ENCODE data around the gene EDARADD.

Gene EDARADD

DNA sequence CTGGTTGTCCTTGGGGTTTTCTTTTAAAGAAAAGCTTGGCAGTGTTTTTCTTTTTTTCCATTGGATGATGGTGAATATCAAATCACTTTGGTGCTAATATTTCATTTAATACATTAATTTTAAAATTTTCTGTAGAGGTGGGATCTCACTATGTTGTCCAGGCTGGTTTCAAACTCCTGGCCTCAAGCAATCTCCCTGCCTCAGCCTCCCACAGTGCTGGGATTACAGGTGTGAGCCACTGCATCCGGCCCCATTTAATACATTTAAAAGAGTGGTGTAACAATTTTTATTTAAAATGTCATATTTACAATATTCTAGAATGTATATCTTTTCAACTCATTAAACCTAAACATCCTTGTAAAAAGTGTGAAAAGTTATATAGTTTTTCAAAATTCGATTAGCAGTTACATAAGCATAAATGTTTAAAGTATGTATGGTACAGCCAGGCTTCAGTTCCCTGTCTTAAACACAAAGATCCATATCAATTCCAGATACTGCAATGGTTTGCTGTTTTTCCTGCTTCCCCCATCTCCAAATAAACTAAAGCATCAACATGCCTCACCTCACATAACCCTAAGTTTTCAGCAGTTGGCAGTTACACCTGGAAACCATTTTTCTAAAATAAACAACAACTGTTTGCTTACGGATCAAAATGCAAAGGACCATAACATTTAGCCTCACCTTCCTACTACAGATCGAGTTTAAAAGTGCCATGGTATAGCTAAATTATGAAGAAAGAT, 120.8 kb downstream of the EDARADD start:
- no peak for DNase-seq (ENCODE audit: low read depth, low spot score)

DNA sequence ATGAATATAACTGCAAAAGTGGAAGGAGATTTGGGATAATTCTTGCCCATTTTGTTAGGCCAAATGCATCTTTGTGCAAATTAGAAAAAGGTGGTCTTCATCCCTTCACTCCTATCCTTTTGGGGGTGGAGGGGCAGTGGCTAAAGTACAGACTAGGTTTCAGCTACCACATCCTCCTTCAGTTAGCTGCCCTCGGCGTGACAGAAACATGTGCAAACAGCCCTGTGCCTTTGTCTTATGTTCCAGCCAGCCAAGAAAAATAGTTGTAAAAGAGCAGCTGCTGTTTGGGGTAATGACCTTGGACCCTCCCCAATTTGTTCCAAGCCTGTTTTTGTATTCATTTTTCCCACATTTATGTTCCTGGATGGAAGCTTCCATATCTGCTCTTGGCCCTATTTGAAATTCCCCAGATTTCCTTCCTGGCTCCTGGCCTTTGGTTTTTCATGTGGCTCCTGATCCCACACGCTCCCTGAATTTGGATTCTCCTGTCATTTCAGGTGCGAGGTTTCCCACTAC, 121.4 kb downstream of the EDARADD start:
- no peak for DNase-seq (ENCODE audit: low read depth, low spot score)

DNA sequence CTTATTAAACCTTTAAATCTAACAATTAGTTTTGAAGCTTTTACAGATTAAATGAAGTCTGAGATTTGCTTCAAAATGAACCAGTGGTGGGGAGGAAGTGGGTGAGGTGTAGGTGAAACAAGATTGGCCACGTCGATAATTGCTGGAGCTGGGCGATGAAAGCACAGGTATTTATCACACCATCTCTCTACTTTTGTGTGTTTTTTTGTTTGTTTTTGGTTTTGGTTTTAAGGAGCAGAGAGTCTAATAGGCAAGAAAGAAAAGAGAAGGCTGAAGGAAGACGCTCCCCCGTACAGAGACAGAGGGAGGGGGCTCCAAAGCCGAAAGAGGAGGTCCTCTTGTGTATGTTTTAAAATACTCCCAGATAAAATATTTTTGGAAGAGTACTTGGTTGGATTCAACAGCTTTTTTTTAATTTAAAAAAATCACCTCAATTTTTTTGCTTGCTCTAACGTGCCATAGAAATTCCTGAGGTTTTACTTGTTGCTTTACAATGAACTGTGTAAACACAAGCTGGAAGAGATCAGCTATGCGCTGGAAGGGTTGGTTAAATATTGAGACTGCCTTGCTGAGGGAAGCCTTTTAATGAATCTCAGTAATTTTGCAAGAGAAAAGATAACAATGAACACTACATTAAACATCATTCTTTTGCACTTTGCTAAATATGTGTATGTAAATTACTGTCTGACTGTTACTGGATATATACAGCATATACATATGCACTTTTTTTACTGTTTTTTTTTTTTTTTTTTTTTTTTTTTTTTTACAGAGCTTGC, 123.0 kb downstream of the EDARADD start:
- no peak for DNase-seq (ENCODE audit: low read depth, low spot score)

DNA sequence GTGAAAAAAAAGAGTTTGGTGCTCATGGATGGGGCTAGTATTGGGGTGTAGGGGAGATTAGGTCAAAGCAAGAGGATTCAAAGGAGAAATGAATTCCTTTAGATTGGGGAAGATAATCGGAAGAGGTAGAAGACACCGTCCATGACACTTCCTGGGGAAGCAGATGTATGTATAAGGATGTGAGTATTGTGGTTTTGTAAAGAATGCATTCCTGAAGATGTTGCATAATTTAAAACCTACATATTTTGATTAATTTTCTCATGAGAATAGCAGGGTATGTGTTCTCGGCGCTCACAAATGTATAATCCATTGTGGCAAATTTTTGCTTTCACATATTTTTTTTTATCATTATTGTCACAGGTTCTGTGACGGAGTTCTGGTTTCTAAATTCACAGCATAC, 124.2 kb downstream of the EDARADD start:
- DNase-seq (ENCODE audit: low read depth, low spot score): no peak

DNA sequence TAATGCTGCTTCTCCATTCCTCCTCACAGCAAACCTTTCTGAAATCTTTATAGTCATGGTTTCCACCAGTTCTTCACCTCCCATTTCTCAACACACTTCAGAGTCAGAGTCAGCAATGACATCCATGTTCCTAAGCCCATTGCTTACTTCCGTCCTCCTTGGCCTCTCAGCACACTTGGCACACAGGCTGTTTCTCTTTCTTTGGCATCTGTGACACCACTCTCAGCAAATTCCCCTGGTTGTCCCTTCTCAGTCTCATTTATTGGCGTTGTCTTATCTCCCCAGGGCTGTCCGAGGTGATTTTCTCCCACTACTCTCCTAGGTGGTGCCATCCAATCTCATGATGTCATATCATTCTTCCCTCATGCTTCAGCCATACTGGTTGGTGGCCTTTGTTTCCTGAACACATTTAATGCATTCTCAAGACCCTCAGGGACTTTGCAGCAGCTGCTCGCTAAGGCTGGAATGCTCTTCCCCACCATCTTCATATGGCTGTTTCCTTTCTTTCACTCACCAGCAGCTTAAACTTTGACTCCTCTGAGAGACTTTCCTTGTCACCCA, 126.4 kb downstream of the EDARADD start:
- no peak for DNase-seq (ENCODE audit: low read depth, low spot score)

DNA sequence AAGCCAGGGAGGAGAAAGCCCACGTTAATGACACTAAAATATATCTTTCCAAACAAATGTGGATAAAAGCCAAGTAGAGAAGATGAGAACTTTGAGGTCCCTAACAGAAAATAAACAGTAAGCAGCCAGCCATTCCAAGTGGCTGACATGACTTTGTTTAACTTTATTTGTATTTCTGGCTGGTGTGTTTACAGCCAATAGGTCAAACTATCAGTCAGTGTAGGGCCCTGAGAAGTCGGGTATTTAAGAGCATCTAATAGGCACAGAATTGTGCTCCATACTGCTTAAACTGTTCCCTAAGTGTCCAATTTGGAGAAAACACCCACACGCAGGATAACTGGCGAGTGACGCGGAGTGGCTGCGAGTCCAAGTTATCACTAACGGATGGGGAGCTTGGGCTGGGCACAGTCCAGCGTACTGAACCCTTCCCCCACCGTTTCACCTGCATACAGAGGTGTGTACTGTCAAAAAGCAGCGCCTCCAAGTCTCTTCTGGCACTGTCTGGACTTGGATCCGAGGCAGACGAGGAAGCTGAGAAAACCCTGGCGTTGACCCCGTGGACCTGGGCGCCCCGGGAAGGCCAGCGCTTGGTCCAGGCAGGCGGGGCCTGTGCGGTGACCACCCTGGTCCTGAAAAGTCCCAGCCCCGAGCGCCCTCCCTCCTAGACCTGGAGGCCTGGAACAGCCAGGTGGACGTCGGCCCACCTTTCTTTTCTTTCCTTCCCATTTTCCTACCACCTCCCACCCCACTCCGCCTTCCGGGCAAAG, 129.0 kb downstream of the EDARADD start:
- no peak for DNase-seq (ENCODE audit: low read depth, low spot score)

DNA sequence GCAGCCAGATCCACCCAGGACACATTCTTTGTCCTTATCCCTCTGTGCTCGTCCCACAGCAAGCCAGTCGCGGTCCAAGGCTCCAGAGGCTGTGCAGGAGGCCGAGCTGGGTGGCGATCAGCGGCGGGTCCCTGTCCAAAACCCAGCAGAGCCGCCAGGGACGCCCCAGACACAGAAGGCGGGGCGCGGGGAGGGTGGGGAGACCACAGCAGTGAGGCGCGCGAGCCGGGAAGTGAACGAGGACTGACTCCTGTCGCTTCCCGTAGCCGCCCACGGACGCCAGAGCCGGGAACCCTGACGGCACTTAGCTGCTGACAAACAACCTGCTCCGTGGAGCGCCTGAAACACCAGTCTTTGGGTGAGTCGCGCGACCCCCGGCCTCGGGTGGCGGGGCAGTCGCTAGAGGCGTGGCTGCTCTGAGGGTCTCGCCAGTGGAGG, 129.6 kb downstream of the EDARADD start, which contains the start of gene LGALS8:
LGALS8 (plus strand) TSS at position 279 of the 438 bp plus-strand sequence. CDS start 2,089 bp downstream, outside the sequence.
- peak; percentile 65 for DNase-seq (ENCODE audit: low read depth, low spot score)

DNA sequence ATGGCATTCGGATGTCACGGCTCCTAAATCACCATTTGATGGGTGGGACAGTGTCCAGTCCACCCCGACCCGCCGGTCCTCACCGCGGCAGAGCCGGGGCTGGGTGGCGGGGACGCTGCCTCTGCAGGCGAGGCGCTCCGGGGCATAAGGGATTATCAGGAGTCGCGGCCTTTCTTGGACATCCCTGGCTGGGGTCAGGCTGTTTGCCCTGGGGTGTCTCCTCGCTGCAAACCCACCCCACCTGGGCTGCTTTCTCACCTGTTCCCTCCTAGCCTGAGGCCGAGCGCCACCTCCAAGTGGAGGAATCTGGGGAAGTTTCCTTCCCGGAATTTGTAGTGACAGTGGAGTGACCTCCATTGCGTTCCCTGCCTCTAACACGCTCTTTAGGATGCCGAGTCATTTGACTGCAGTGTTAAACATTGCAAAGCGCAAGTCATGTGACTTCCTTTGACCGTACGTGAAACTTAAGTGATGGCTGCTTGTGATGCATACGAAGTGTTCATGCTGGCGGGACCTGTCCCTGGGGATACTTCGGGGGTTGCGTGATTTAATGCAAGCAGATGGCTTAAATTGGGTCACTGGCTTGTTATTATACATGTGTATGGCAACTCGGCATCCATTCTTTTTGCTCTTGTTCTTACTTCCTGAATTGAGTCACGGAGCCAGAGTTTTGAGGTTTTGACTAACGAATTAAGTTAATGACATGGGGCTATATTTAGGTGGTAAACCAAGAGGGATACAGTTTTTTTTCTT, 130.2 kb downstream of the EDARADD start:
- DNase-seq (ENCODE audit: low read depth, low spot score): peak; percentile 40

DNA sequence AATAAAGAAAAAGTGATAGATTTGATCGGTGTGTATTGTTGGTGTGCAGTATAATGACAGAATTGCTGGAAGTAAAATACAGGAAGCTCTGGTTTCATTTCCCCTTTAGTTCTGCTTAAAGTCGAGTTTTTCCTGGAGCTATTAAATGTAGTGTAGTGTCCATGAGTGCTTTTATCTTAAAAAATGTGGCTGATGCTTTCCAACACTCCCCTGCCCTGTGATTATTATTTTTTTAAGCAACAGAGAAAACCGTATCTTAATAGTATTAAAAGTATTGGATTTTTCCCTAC, 130.8 kb downstream of the EDARADD start:
- no peak for DNase-seq (ENCODE audit: low read depth, low spot score)

DNA sequence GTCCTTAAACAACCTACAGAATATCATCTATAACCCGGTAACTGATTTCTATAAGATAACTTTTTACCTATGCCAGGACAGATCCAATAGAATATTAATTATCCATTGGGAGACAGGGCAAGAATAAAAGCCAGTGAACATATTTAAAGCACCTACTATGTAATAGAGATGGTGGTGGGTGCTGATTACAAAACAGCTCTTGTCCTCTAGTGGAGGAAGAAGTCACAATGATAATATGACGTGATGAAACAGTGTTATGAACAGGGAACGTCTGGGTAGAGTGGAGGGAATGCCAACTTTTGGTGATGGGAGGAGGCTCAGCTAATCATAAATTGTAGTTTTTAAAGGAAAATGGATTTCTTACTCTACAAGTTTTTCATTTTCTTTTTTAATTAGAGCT, 132.0 kb downstream of the EDARADD start:
- no peak for DNase-seq (ENCODE audit: low read depth, low spot score)

DNA sequence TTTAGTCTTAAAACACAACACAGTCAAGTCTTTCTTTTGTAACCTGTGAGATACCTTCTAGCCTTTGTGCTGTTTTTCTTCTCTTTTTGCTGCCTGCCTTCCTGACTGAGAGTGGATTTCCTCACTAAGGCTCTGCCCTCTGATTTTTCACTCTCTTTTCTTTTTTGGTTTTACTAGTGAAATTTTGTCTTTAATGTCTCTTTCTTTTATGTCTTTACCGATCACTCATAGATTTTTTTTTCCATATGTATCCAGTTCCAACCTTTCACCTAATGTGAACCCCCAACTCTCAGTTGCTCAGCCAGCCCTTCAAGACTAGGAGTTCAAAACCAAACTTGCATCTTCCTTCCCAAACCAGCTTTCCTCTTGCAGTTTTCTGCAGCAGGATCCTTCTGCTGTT, 136.2 kb downstream of the EDARADD start:
- DNase-seq (ENCODE audit: low read depth, low spot score): no peak

DNA sequence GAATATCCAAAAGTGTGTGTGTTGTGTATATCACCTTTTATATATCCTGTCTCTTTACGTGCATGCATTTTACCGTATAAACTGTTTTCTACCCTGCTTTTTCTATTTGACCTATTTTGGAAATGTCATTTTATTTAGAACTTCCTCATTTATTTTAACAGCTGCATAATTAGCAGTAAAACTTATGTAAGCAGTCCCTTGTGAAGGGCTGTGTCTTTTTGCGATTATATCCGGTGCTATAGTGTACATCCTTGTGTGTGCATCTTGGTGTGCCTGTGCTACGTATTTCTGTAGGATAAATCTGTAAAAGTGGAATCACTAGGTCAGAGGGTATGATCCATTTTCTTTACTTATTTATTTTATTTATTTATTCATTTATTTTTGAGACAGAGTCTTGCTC, 136.9 kb downstream of the EDARADD start:
- no peak for DNase-seq (ENCODE audit: low read depth, low spot score)

DNA sequence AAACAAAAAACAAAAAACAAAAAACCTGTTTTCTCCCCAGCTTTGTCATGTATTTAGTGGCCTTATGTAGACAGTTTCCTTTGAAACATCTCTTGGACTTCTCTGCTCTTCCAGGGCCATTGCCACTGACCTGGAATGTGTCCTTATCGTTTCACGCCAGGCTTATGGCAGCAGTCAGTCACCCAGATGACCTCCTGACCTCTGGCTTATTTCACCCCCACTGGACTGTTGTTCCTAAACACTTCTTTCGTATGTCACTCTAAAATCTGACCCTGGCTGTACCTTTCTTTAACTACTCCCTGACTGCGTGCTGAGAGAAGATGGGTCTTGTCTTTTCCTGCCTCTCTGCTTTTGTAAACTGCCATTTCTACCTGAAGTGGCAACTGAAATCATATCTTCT, 138.8 kb downstream of the EDARADD start:
- no peak for DNase-seq (ENCODE audit: low read depth, low spot score)

DNA sequence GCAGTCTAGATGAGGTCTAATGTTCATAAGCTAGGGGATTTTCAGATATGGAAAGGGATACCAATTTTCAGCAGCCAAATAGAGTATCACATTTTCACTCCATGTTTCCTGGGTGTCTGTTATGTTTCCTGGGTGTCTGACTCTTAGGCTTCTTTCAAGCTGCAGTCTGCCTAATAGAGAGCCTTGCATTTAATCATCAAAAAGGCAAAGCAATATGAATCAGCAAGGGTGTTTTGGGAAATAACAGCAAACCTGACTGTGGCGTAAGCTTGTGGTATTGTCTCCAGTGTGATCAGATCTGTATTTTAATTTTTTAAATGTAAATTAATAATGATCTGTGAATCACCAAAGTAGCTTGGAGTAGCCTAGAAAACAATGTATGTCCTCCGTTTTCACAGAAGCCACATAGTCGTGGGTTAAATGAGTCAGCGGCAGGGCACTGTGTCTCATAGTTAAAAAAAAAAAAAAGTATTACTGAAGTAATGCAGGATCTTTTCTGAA, 140.1 kb downstream of the EDARADD start:
- DNase-seq (ENCODE audit: low read depth, low spot score): no peak

Measured in activated CD4-positive, CD25-positive, alpha-beta regulatory T cell treated with anti-CD3 and anti-CD28 coated beads, Interleukin-2, amount 50 U/mL, for 16 hours (primary cell).